ENCODE data around the gene ABCB11.
"Not testable (repeated sequence)": the region's sequence is repeated elsewhere in the genome, so short reads cannot be mapped to it uniquely, and the experiment has no call there.

ABCB11 gene

DNA sequence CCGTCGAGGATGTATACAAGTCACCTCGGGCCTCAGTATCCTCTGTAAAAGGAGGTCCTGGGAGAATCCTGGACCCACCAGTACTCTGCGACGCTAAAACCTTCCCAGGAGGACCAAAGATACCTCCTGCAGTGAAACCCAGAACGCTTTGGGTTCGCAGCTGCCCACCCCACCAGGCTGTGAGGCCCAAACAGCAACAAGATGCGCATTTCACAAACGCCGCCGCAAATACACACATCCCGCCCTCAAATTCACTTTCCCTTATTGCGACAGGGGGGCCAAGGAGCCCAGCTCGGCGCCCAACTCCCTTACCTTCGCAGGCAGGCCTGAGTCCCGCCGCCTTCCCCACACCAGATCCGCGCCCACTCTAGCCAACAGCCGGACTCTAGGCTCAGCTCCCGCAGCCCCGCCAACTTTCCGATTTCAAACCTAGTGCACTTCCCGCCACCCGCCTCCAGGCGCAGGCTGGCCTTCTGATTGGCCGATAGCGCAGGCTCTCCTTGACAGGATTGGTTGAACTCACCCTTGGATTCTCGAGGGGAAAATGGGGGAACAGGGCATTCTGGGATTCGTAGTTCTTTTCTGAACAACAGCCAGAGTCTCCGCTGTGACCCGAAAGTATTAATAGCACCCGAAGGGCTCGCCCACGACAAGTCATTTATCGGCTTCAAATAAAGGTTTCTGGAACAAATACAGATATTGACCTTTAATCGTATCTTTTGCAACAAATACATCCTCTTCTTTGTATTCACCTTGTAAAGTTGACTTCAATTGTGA lies 140.9 kb downstream of the ABCB11 start, which contains the start of gene SPC25:
SPC25 (minus strand) TSS at position 425 of the 777 bp plus-strand sequence. CDS start 911 bp downstream, outside the sequence.
- DNase-seq (ENCODE audit: low read depth), result peak; percentile 65

DNA sequence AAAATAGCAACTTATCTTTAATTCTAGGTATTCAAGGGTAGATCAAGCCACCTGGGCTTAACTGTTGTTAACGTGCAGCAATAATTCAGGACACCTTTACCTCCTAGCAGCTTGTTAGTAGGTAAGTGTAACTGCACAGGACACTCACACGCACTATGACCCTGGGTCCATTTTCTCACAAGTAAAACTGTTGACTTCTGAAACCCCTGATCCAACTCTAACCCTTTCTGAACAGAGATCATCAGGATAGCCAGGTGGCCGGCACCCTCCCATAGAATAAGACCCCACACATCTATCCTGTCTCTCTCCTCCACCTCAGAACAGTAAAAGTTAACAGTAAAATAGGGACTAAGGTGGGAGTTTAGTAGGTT lies 141.5 kb downstream of the ABCB11 start:
- DNase-seq (ENCODE audit: low read depth), result no peak

DNA sequence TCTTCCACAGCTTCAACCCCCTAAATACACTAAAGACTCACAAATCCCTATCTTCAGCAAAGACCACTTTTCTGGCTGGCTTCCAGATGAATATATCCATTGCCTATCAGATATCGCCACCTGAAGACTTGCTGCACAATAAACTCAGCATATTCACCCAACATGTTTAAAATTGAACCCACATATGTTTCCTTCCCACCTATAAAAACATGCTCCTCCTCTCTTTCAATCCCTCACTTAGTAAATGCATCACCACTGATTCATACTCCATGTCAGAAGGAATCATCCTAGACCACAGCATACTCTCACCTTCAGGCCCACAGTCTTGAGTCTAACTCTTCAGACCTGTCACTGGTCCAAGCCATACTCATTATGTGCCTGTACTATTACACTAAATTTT lies 146.1 kb downstream of the ABCB11 start:
- DNase-seq (ENCODE audit: low read depth), result no peak

DNA sequence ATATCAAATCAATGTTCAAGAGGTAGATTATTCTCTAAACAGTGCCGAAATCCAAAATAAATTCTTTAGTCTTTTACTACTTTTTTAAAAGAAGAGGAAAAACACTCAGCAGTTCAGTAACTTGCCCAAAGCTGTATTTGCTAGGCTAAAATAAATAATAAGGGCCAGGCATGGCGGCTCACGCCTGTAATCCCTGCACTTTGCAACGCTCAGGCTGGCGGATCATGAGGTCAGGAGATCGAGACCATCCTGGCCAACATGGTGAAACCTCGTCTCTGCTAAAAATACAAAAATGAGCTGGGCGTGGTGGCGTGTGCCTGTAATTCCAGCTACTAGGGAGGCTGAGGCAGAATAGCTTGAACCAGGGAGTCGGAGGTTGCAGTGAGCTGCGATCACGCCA lies 149.0 kb downstream of the ABCB11 start:
- not testable (repeated sequence) for DNase-seq (ENCODE audit: low read depth)

DNA sequence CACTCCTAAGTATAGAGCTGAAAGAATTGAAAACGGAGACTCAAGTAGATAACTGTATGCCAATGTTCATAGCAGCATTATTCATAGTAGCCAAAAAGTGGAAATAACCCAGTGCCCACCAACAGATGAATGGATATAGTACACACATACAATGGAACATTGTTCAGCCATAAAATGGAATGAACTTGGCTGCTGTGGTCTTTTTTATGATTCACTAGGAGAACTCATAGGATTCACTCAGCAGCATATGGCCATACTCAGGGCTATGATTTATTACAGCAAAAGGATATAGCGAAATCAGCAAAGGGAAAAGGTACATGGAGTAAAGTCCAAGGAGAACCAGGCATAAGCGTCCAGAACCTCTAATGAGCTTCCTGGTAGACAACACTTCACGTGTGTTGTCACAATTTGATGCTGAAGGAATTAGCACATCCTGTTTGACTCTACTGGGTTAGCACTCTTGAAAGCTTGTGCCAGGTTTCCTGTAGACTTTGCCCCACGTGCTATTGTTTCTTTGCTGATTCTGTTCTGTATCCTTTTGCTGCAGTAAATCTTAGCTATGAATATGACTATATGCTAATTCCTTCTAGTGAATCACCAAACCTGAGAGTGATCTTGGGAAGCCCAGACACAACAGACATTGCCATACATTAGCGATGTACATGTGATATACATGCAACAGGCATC lies 156.6 kb downstream of the ABCB11 start:
- no peak for DNase-seq (ENCODE audit: low read depth)

DNA sequence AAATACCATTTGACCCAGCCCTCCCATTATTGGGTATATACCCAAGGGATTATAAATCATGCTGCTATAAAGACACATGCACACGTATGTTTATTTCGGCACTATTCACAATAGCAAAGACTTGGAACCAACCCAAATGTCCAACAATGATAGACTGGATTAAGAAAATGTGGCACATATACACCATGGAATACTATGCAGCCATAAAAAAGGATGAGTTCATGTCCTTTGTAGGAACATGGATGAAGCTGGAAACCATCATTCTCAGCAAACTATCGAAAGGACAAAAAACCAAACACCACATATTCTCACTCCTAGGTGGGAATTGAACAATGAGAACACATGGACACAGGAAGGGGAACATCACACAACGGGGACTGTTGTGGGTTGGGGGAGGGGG lies 160.3 kb downstream of the ABCB11 start:
- DNase-seq (ENCODE audit: low read depth), result not testable (repeated sequence)

All from stimulated activated CD8-positive, alpha-beta memory T cell treated with anti-CD3 and anti-CD28 coated beads, Interleukin-12 subunit alpha, Interleukin-12 subunit beta, amount 100 ng/mL, for 4 hours (primary cell).